Body of pancreas (tissue), 4 donors: ENCODE measurements around the gene SNX3.
"Not testable (repeated sequence)": the region's sequence is repeated elsewhere in the genome, so short reads cannot be mapped to it uniquely, and the experiment has no call there.

Experiments
- CTCF ChIP-seq, 7 experiments: fragments of 450-650 bp in 4 of 7; fragments of 200-600 bp in 3 of 7; sonication (generic) in 3 of 7; IDR thresholded peaks; one replicate each; pipeline ENCODE4 v1.5.1; 2016 to 2019; ENCODE audit warnings: antibody characterized with exemption in 7 of 7
- POLR2A ChIP-seq, 3 donors: fragments of 450-650 bp; IDR thresholded peaks; one replicate each; pipeline ENCODE4 v1.6.1; 2016; ENCODE audit warnings: antibody characterized with exemption in 3 of 3, mild to moderate bottlenecking in 2 of 3

GRCh38 chr6:108269955-108270354 is 9.1 kb upstream of the SNX3 start:
- TF ChIP-seq CTCF, POLR2A (IDR thresholded peaks at IDR 0.05): not testable (repeated sequence)
